HG02623 (cell line): ENCODE measurements around the gene HOXB6.

Experiments used
- ATAC-seq: cut with Tn5 transposase; IDR thresholded peaks from one replicate; pipeline ENCODE4 v1.9.1; 2021; ENCODE audit warnings: moderate library complexity; ENCODE audit not compliant: unreplicated experiment

HOXB6 gene

DNA sequence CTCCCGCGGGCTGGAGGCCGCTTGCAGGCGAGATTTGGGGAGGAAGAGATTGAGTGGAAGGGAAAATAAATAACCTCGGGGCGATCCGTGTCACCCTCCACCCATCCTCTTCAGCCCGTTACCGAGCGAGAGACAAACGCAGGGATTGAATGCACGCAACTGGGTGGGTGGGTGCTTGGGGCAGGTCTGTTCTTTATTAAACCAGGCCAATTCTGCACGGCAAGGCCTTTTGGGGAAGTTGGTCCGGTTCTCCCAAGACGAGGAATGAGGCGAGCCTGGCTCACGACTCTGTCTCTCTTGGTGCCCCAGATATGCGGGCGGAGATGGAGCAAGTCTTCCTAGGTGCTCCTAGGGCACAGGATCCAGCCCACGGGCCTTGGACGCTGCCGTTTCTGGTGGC is 6.4 kb upstream of the HOXB6 start:
- no peak for ATAC-seq

DNA sequence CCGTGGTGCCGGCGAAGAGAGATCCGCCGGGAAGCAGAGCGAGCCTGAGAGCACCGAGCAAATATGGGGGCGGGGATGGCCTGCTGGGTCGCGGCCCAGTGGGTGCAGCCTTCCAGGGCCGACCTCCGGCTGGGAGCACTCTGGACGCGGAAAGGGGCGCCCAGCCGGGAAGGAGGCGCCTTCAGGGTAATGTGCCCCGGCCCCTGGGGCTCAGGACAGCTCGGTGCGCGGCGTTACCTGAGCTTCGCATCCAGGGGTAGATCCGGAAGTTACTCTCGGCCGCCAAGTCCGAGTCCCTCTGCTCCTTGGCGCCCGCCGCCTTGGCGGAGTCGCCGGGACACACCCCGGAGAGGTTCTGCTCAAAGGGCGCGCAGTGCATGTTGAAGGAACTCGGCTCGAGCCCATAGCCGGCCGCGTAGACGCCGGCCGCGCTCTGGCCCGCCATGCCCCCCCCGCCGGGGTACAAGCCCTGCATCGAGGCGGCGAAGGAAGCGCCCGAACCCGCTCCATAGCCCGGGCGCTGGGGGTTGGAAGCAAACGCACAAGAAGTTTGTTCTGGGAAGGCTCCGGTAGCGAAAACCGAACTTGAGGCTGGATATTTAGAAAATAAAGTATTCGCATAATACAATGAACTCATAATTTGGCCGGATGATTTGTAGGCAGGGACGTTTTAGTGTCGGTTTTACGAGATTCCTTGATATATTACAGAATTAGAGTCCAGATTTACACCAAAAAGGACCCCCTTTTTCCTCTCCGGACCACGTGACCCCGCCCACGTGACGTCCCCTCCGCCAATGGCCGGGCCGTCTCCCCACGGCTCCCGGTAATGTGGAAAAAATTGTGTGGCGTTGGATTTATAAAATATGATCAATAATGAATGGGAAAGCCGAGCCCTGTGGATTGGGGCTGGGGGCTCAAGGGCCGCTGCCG is 5.8 kb upstream of the HOXB6 start, which contains the start of gene HOXB7:
Gene HOXB7, minus strand, starts transcription at position 736 of the 930 bp plus-strand sequence. Its CDS starts 99 bp downstream, at position 637.
- no peak for ATAC-seq

DNA sequence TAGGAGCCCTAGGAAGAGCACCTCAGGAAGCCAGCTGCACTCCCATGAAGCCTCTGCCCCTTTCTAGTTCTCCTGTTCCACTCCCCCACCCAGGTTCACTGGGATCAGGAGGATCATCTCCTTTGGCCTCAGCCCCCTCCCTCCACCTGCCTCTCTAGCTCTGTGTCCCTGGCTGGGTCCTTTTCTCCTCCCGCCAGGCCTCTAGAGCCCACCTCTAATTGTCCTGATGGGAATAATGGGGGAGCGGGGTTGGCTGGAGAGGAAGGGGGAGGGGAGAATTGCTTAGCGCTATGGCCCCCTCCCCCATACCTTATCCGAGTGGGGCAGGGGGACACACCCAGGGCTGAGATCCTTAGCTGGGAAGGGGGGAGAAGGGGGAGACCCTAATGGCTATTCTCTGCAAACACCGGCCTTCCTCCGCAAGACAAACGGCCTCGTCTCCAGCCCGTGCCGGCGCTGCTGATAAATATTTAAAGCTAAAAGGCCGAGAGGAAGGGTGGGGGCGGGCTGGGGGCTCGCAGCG is 5.0 kb upstream of the HOXB6 start:
- no peak for ATAC-seq

DNA sequence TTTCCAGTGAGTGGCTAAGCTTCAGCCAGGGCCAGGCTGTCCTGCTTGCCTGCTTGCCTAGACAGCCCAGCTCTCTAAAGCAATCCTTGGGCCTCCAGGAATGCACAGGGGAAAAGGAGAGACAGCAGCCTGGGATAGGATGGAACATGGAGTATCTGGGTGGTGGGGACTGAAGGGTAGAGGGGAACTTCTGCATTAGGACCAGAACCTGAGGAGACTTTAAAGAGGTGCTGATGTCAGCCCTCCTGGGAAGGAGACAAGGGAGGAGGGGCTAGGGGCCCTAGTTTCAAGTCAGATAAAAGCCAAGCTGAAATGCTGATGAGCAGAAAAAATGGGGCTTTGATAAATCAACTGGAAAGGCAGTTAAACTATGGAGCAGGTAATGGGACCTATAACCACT is 4.2 kb upstream of the HOXB6 start:
- no peak for ATAC-seq

DNA sequence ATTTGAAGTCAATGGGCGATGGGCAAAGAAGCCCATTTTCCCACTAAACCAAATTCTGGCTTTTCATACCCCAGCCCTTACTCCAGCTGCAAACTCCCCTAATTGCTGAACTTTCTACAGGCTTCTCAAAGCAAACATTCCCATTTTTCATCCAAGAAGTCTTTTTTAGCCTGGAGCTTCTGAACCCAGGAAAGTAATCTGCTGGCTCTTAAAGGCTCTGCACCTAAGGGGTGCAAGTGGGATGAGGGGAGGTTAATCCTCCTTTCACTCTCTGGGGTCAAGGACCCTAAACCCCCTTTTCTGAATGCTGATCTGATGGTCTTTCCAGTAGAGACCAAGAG is 3.7 kb upstream of the HOXB6 start:
- no peak for ATAC-seq

DNA sequence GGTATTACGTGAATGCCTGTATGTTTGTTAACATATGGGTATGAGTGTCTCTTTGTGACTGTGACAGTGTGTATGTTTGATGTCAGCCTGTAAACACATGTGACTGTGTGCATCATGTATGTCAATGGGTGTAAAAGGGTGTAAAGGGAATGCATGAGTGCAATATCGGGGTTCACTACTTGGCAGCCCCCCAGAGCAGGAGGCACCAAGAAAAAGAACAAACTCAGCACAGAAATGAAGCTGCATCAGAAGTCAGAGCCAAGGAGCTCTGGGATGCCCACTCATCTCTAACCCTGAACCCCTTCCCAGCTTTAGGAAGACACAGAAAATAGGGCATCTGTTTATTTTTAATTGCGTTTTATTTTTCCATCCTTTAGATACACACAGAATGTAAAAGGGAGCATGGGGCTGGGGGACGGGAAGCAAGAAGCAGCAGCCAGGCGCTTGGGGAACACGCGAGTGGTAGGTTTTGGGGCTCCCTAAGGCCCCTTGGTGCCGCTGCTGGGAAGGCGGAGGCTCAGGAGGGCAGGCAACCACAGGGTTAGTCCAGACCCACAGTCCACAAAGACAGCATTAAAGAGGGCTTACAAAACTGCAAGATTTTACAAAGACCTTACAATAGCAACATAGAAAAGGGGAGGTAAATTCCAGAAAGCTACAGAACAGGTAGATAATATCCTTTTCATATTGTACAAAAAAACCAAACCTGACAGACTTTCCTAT is 2.3 kb upstream of the HOXB6 start:
- ATAC-seq = no peak

DNA sequence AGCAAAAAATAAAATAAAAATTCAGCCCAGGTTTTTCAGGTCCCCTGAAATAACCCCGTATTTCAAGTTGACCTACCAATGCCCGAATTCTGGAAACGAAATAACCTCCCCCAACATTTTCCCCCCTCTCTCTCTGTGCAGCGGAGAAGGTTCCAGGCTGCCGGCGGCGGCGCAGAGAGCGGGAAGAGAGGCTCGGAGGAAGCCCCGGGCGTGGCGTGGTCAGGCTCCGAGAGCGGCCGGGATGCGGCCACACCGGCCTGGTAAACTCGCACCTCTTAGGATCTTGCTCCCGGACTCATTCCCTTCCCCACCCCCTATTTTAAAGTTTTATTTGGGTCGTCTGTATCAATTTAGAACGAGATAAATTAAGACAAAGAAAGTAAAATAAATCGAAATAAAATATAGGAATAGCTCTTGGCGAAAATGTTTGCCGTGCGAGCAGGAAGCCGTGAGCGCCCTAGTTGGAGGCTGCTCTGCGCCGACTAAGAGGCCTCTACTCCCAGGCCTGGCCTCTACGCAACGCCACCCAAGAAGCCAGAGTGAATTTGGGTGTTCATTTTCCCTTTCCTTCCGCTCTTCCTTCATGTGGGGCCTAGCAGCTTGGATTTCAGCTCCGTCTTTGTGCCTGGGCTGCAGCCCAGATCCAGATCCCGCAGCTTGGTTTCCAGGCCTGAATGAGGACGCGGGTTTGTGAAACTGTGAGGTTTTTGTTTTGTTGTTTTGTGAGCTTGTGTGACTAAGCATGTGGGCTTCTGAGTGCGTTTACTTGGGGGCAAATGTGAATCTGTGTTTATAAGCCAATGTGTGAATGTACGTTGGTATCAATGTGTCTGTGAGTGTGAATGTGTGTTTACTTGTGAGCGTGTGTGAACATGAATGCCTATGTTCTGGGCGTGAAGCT is 1.5 kb upstream of the HOXB6 start:
- ATAC-seq = no peak

DNA sequence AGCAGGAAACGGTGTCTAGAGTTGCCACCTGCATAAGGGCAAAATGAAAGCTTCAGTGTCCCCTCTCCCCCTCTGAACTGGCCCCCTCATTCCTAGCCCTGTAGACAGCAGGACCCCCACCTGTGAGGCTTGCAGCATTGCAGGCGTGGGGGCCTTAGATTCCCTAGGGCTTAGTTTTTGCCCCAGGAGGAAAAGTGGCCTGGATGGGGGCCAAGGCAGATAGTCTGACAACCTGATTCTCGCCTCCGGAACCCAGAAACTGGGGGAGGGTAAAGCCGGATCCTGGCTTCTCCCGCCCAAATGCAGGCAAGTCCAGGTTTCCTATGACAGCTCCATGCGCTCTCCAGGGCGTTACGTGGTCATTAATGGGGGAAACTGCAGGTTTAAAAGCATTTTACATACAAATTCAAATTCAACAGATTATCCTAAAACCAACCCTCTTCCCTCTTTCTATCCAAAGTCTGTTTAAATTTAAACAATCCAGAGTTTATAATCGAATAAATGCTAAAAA is 678 bp upstream of the HOXB6 start:
- ATAC-seq = no peak

DNA sequence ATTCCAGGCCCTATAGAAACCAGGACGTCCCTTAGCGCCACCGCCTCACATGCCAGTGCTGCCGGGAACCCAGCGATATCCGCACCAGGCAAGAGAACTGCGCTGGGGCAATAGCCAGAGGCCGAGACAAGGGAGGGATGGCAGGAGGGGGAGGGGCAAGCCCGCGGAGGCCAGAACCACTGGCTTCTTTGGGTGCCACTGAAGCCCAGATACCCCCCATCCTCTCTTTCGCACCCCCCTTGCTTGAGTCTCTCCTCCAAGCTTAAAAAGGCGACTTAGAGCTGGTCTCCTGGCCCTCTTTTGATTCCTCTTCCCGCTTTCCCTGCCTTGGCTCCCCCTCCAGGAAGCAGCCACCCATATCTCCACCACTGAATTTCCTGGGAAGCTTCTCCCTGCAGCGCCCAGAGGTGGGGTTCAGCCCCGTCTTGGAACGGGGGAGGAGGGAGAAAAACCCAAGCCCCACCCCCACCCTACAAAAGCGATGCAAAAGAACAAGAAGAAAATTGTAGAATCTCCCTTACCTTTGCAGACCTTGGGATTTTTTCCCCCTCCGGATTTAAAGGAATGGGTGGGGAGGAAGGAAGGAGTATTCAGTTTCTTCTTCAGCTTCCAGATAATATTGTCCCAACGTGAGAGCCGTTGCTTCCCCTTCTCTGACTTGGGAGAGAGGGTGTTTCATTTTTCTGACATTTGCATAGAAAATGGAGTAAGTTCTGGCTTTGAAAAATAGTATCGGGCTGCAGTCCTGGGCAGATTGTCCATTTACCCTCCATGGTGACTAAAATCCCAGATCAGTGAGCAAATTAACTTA is 622 bp downstream of the HOXB6 start:
- no peak for ATAC-seq

DNA sequence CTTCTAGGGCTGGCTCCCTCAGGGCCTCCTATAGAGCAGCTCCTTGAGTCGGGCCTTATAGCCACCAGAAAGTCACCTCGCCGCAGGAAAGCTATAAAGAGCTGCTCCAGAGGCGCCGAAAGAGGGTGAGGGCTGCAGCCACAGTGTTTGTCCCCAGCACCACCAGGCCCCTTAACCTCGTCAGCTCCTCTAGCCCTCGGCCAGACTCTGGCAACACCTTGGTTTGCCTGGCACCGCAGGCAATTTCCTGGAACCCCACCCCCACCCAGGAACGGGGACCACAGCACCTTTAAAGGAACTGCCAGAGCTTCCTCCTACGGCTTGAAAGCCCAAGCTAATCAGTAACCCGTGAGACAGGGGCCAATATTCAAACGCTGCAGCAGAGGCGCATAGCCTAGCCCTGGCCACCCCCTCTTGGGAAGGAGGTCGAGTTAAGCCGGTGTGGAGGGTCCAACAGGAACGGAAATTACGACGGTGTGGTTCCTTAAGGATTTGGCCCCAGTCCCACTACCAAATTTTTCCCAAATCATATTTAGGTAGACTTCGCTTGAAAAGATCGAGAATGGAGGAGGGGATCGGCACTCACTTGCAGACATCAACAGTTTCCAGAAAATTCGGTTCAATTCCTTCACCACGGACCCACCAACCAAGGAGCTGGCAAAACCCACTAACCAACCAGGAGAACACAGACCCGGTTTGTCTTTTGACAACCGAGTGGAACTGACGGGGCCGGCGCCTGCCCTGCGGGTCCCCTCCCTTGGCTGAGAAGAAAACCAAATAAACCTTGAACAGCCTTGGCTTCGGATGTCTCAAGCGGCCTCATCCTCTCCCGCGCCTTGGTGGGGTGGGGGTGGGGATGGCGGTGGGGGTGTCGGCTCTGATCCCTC is 3.0 kb downstream of the HOXB6 start:
- ATAC-seq = no peak

DNA sequence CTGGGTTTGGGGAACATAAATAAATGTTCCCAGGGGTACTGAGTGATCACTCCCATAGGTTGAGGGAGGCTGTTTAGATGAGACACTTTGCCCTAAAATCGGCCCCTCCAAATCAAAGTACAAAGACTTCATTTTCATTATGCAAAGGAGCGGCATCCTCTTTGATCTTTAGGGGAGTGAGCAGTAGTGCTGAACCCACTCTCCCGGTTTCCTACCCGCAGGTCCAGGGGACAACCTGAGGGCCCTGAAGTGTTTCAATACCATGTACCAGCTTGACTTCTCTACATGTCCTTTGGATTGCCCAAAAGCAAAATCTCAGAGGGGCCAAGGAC is 3.6 kb downstream of the HOXB6 start:
- ATAC-seq = no peak

DNA sequence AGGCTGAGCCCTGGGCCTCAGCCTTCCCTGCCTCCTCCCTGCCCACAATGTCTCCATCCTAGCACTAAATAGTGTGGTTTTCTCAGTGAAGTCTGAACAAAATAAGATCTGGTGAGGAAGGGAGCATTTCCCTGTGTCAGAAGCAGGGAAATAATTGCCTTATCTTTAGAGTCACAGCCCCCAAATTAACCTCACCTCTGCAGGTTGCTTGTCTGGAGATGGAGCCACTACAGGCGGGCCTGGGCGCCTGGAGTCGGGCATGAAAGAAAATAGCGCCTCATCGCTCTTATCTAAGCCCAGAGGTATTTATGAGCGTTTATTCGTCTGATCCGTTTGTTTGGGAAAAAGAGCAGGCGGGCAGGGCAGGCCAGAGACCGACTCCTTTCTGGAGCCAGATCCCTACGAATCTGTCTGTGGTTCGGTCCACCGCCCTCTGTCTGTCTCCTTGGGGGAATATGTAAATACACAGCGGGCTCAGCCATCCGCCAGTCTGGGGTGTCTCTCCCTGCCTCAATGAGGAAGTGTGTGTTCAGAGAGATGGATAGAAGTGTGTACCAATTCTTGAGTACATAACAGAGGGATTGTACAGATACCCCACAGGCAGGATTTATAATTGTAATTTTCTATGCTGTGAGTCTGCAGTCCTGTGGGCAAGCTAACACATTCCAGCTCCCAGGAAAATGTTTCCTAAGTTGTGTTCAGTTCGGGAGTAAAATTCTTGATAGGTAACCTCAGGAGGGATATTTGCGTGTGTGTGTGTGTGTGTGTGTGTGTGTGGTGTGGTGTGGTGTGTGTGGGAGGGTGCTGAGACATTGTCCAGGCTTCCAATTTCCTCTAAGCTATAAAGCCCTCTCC is 4.3 kb downstream of the HOXB6 start:
- ATAC-seq = no peak

DNA sequence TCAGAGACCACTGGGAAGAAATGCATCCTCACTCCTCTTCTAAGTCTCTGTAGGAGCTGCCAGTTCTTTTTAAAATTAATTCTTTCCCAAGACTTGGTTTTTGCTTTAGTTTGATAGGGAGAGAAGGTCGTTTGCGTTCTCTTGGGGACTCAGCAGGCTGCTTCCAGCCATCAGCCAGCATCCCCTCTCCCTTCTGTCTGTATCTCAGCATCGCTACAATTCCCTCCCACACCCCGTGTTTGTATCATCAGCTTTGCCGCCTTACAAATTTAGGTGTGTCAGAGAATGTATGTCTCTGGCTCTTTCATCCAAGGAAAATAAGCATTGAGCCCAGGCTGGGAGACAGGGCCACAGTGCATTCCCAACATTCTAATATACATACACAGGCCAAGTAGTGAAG is 5.4 kb downstream of the HOXB6 start:
- no peak for ATAC-seq

DNA sequence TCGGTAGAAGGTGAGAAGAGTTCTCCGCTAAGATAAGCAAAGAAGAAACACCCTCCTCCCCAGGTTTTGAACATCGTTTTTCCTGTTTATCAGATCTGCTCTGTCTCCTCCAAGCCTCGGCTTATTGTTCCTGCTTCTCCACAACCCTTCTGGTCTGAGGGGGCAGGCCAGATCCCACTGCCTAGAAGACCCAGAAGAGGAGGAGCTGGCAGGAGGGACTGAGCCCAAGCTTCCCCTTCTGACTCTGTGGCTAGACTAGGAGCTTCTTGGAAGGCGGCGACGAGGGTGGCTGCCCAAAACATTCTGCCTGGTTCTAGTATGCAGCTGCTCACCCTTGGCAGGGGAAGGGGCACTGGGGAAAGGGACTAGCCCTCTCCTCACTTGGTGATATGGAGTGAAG is 6.0 kb downstream of the HOXB6 start:
- no peak for ATAC-seq

DNA sequence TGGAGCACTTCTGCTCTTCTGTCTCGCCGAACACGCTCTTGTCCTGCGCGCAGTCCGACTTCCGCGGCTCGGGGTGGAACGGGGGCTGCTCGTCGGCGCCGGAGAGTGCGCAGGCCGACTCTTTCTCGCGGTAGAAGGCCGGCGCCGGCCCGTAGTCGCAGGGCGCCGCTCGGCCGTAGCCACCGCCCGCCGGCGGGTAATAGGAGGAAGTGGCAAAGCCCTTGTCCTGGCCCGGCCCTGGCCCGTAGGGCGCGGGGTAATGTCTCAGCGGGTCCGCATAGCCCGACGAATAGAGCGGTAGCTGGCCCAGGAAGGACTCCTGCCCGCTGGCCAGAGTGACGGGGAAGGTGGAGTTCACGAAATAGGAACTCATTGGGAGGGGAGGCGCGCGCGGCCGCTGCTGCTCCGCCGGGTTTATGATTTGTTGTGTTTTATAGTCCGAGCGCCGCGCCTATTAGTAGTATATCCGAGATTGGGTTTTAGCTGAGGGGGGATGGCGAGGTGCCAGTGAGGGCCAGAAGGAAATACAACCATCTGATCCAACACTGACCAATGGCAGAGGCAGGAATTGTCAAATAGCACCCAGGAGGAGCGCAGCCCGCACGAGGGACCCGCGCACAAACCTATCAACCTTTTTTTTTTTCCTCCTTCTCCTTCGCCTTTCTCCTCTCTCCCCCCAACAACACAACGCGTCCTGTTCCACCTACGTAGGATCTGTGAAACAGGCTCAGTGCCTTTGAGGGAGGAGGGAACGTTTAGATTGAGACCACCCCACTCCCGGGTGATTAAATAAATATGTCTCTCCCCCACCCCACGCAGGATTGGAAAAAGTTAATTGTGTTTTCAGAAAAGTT is 6.8 kb downstream of the HOXB6 start:
- ATAC-seq = no peak

DNA sequence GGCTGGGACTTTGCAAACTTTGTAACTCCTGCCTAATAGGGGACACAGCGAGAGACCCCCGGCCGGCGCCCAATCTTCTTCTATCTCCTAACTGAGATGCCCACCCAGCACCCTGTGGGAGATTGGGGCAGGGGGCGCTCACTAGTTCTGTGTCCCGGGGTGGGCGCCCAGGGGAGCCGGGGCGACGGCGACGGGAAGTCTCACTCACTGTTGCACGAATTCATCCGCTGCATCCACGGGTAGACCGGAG is 7.3 kb downstream of the HOXB6 start:
- ATAC-seq = no peak

DNA sequence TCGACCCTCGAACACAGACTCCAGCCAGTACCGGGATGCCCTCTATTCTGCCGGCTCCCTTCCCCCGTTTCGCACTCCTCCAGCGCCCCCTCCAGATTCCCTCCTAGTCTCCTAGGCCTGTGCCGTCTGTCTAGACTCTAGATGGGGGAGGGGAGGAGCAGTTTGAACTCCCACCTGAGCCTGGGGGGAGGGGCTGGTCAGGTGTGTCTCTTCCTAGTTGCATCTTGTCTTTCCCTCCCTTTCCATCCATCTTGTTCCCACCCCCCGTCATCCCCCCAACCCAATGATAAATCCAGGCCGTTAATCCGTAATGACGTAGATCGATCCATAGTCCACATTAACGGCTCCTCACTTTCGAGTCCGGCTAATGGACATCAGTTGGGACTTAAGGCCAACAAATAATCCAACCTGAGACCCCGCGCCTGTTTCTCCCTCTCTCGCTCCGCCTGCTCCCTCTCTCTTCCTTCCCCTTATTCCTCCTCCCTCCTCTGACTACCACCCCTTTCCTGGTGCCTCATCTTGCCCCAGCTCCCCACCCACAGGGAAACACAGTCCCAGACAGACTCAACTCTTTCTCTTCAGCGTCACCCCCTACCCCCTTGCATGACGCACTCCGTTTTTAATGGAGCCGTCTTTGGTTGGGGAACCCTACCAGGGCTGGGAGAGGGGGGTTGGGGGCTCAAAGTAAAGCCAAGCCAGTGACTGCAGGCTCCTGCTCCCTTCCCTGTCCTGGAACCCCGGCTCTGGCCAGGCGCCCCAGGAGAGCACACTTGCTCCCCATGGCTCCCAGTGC is 7.9 kb downstream of the HOXB6 start:
- no peak for ATAC-seq
